A673 (cell line): ENCODE data around the gene DDT. TPM values are rescaled to one million over a fixed set of nuclear protein-coding genes. Genes with fewer than 3 reads are reported as not detected.

ENCODE experiments used
- BruUV-seq: library from RNA; stranded (reverse); fragments of 400-500 nt; replicated peaks from 2 replicates; lab custom pipeline; 2021; lab: Mats Ljungman, UMichigan
- CTCF ChIA-PET: fragments of 300-600 bp; sonication (Branson Sonifier 250); formaldehyde crosslinking; loops from one replicate; lab custom pipeline; 2022; ENCODE audit warnings: antibody characterized with exemption; lab: Charles Lee
- POLR2A ChIA-PET: fragments of 300-600 bp; sonication (Branson Sonifier 250); formaldehyde crosslinking; loops from one replicate; lab custom pipeline; 2022; ENCODE audit warnings: antibody characterized with exemption; ENCODE audit not compliant: low non-redundant PET; lab: Charles Lee
- DNase-seq: peaks from one replicate; pipeline ENCODE4 v3.0.0-alpha.2; 2015; ENCODE audit warnings: low spot score
- H3K27ac ChIP-seq: fragments of 200-600 bp; sonication (generic); 2 replicates; pipeline ENCODE4 v1.5.1; 2016; ENCODE audit warnings: mixed run types, low read depth, mild to moderate bottlenecking, mixed read lengths, antibody characterized with exemption, low read length; ENCODE audit not compliant: poor library complexity, severe bottlenecking
- H3K27me3 ChIP-seq: fragments of 200-600 bp; sonication (generic); replicated peaks from 2 replicates; pipeline ENCODE4 v1.6.1; 2017; ENCODE audit warnings: mixed run types, low read depth, mild to moderate bottlenecking, mixed read lengths, antibody characterized with exemption, low read length; ENCODE audit not compliant: insufficient read depth, poor library complexity
- H3K36me3 ChIP-seq: fragments of 200-600 bp; sonication (generic); 2 replicates; pipeline ENCODE4 v1.6.1; 2016; ENCODE audit warnings: mixed run types, mild to moderate bottlenecking, mixed read lengths, antibody characterized with exemption, low read length; ENCODE audit not compliant: insufficient read depth, poor library complexity, severe bottlenecking
- H3K4me1 ChIP-seq: fragments of 200-600 bp; sonication (generic); 2 replicates; pipeline ENCODE4 v1.6.1; 2017; ENCODE audit warnings: mixed run types, mild to moderate bottlenecking, mixed read lengths, antibody characterized with exemption, low read length; ENCODE audit not compliant: insufficient read depth, poor library complexity, severe bottlenecking
- H3K4me3 ChIP-seq: fragments of 200-600 bp; sonication (generic); 2 replicates; pipeline ENCODE4 v1.5.1; 2016; ENCODE audit warnings: low read depth, mixed run types, mild to moderate bottlenecking, mixed read lengths, low read length; ENCODE audit not compliant: poor library complexity, severe bottlenecking
- H3K9me3 ChIP-seq: fragments of 200-600 bp; sonication (generic); 2 replicates; pipeline ENCODE4 v1.6.1; 2016; ENCODE audit warnings: mixed run types, low read depth, mild to moderate bottlenecking, mixed read lengths, antibody characterized with exemption, low read length; ENCODE audit not compliant: poor library complexity, severe bottlenecking
- EZH2 ChIP-seq: fragments of 200-600 bp; sonication (generic); IDR thresholded peaks from 2 replicates; pipeline ENCODE4 v1.6.1; 2017; ENCODE audit warnings: borderline replicate concordance, low read depth, mild to moderate bottlenecking, mixed read lengths, antibody characterized with exemption, low read length; ENCODE audit not compliant: poor library complexity, severe bottlenecking
- intact Hi-C: fragments of 100-400 bp; cut with micrococcal nuclease; formaldehyde crosslinking; loops from one replicate; pipeline ENCODE4 v1.10.0; 2022; ENCODE audit not compliant: unreplicated experiment
- total RNA-seq: library from RNA; stranded (reverse); gene quantifications from 2 replicates; pipeline ENCODE4 v1.2.3, GENCODE V29; 2021
- TF ChIP-seq, protein P1 (sequence below): fragments of 300-800, 200-600 bp; sonication (generic); conservative IDR thresholded peaks from 2 replicates; pipeline ENCODE4 v1.5.1; 2017; ENCODE audit warnings: low read depth, mild to moderate bottlenecking, antibody characterized with exemption, low read length, moderate library complexity, mixed read lengths

DDT gene
- total RNA-seq, 1 experiment from 2014 or later, result 108 TPM

DNA sequence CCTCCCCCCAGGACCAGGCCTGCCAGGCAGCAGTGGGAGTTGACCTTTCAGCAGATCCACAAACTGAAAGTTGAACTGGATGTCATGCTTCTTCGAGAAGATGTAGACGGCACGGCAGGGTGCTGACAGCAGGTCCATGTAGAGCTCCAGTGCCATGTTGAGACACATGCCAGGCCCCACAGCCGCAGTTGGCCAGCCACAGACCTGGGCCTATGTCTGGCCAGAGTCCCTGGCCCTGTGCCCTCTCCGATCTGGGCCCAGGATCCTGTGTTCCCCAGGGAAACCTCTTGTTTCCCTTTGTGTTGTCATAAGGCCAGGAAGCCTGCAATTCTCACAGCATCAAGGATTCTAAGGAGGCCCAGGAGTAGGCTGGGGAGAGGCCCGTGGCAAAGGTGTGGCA is 31.0 kb upstream of the DDT start, which contains the start of gene GSTT4:
Gene GSTT4, minus strand, starts transcription at position 253 of the 400 bp plus-strand sequence. Its CDS starts 97 bp downstream, at position 156.
- BruUV-seq, result no TSS peak
- Histone ChIP-seq H3K4me3 (no peak within 1 kb of the TSS), H3K27ac (no peak within 1 kb of the TSS), H3K36me3 (no peaks in the 10 kb centered on the region), H3K9me3 (no peaks in the 10 kb centered on the region), H3K27me3 (no peaks in the 10 kb centered on the region), H3K4me1 (no peaks in the 10 kb centered on the region)
- intact Hi-C loops, result no loop called here
- POLR2A ChIA-PET, result interaction anchor here (0.6 kb wide), 1 partner anchor 118 kb away, joined by 10 read pairs; no protein-coding TSS in a partner anchor
- CTCF ChIA-PET, result no interaction called here
- no peak for DNase-seq
- TF ChIP-seq, protein P1, sequence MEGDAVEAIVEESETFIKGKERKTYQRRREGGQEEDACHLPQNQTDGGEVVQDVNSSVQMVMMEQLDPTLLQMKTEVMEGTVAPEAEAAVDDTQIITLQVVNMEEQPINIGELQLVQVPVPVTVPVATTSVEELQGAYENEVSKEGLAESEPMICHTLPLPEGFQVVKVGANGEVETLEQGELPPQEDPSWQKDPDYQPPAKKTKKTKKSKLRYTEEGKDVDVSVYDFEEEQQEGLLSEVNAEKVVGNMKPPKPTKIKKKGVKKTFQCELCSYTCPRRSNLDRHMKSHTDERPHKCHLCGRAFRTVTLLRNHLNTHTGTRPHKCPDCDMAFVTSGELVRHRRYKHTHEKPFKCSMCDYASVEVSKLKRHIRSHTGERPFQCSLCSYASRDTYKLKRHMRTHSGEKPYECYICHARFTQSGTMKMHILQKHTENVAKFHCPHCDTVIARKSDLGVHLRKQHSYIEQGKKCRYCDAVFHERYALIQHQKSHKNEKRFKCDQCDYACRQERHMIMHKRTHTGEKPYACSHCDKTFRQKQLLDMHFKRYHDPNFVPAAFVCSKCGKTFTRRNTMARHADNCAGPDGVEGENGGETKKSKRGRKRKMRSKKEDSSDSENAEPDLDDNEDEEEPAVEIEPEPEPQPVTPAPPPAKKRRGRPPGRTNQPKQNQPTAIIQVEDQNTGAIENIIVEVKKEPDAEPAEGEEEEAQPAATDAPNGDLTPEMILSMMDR, result no peak
- TF ChIP-seq EZH2, result no peak

DNA sequence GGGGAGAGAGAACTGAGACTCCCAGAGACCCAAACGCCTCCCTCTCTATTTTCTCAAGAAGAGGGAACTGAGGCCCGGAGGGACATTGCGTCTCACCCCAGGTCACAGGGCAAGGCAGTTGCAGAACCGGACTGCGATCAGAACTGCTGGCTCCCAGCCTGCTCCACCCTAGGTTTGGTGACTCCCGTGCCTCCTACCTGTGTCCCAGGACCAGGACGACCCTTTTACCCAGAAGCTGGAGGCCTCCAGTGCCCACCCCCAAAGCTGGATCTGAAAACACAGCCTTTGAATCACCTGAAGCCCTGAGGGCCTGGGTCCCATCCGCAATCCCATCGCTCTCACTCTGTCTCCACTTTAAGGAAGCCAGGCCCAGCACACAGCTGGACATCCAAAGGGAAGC is 29.6 kb upstream of the DDT start:
- no peak overlapping the region for H3K27ac ChIP-seq
- H3K4me1 ChIP-seq, result no peaks in the 10 kb centered on the region
- BruUV-seq, result no TSS peak
- POLR2A ChIA-PET, result no interaction called here
- no peaks in the 10 kb centered on the region for H3K36me3 ChIP-seq
- no peaks in the 10 kb centered on the region for H3K9me3 ChIP-seq
- no peak for DNase-seq
- intact Hi-C loops, result no loop called here
- no peak overlapping the region for H3K4me3 ChIP-seq
- TF ChIP-seq EZH2, result no peak
- TF ChIP-seq, protein P1, result no peak
- CTCF ChIA-PET, result no interaction called here
- no peaks in the 10 kb centered on the region for H3K27me3 ChIP-seq

DNA sequence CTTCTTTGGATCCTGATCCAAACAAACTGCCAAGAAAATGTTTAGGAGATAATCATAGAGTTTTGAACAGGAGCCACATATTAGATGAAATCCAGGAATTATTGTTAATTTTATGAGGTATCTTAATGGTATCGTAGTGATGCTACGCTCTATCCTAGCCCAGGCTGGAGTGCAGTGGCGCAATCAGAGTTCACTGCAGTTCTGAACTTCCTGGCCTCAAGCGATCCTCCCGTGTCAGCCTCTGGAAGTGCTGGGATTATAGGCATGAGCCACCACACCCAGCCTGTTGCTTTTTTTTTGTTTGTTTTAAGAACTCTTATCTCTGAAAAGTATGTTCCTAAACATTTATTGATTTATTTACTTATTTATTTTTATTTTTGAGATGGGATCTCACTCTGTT is 28.6 kb upstream of the DDT start:
- H3K27me3 ChIP-seq, result no peaks in the 10 kb centered on the region
- no peaks in the 10 kb centered on the region for H3K9me3 ChIP-seq
- no peaks in the 10 kb centered on the region for H3K36me3 ChIP-seq
- no peak overlapping the region for H3K27ac ChIP-seq
- TF ChIP-seq, protein P1, result no peak
- no peak for TF ChIP-seq EZH2
- no peak for DNase-seq
- no peaks in the 10 kb centered on the region for H3K4me1 ChIP-seq
- intact Hi-C loops, result no loop called here
- POLR2A ChIA-PET, result no interaction called here
- CTCF ChIA-PET, result no interaction called here
- no peak overlapping the region for H3K4me3 ChIP-seq
- no TSS peak for BruUV-seq
